Muscle of leg (tissue), 11 donors: Measurements from ENCODE around the gene IMP4. TPM values are rescaled to one million over a fixed set of nuclear protein-coding genes. Genes with fewer than 3 reads are reported as not detected.

ENCODE experiments used
- DNase-seq: peaks from one replicate; pipeline ENCODE4 v3.0.0; 2013
- H3K27ac ChIP-seq: one replicate; pipeline ENCODE4 v1.5.1; 2013; ENCODE audit warnings: mild to moderate bottlenecking, low read length, control low read depth
- H3K27me3 ChIP-seq: one replicate; pipeline ENCODE4 v1.6.1; 2013; ENCODE audit warnings: low read length; ENCODE audit not compliant: control insufficient read depth, insufficient read depth
- H3K36me3 ChIP-seq: one replicate; pipeline ENCODE4 v1.6.1; 2013; ENCODE audit warnings: low read length; ENCODE audit not compliant: control insufficient read depth, insufficient read depth
- H3K4me1 ChIP-seq: one replicate; pipeline ENCODE4 v1.6.1; 2013; ENCODE audit warnings: low read length; ENCODE audit not compliant: control insufficient read depth, insufficient read depth
- H3K4me3 ChIP-seq: one replicate; pipeline ENCODE4 v1.5.1; 2013; ENCODE audit warnings: low read length, control low read depth
- H3K9me3 ChIP-seq: replicated peaks from 2 replicates; pipeline ENCODE4 v1.6.1; 2013; ENCODE audit warnings: low read depth, low read length; ENCODE audit not compliant: control insufficient read depth
- WGBS: methylation state at CpG from one replicate; pipeline ENCODE4 v1.1.5; 2013; ENCODE audit warnings: missing lambda C conversion rate; ENCODE audit not compliant: insufficient coverage; 5-methylcytosine and 5-hydroxymethylcytosine counted together
- polyA plus RNA-seq, 8 donors: library from polyadenylated mRNA; unstranded; fragments of 120-200 nt; gene quantifications; one replicate each; pipeline versions ENCODE4 v1.2.1 to v1.2.3, GENCODE V29; 2013; ENCODE audit warnings: inconsistent platforms in 1 of 8, low replicate concordance in 1 of 8; ENCODE audit not compliant: insufficient read length in 8 of 8, insufficient read depth in 1 of 8
- total RNA-seq: library from RNA; stranded (reverse); fragments of 120-200 nt; gene quantifications from one replicate; pipeline ENCODE4 v1.2.4, GENCODE V29; 2013

Gene IMP4
- total and polyA plus RNA-seq, 9 donors = 38.0 to 45.8 (median 44.1) TPM

DNA sequence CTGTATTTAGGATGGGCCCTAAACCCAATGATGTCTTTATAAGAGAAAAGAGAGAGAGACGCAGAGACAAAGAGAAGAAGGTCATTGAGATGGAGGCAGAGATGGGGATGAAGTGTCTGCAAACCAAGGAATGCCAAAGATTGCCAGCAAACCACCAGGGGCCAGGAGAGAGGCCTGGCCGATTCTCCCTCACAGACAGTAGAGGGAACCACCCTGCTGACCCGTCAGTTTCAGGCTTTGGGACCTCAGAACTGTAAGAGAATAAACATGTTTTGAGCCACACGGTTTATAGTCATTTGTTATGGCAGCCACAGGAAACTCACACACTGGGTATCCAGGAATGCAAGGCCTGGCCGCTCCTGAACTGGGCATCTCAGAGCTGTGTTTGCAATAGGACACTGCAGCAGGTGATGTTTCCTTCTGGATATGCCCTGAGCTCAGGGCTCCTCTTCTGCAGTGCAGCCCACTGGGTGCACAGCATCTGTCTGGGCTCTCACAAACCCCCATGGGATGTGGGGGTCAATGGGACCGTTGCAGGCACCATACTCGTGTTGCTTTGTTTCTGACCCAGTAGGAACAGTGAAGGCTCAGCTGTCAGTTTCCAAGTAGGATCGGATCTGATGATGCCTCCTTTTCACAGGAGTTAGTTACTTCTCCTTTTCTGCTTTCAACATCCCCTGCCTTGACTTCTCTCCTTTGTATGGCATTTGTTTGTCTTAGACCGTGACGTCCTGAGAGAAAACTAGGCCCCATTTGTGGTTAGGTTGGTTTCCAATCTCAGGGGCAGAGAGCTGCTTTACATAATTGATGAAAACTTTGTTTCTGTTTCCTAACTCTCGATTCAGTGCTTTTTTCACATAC lies 34.0 kb downstream of the IMP4 start:
- H3K4me1 ChIP-seq = peaks cover 15% of the 10 kb centered on the region
- no peak overlapping the region for H3K4me3 ChIP-seq
- DNase-seq = no peak
- H3K9me3 ChIP-seq = no peaks in the 10 kb centered on the region
- H3K27me3 ChIP-seq = no peaks in the 10 kb centered on the region
- whole genome bisulfite sequencing = 62% methylated on average over 5 of the region's 11 CpGs
- no peak overlapping the region for H3K27ac ChIP-seq
- peaks cover 15% of the 10 kb centered on the region for H3K36me3 ChIP-seq

DNA sequence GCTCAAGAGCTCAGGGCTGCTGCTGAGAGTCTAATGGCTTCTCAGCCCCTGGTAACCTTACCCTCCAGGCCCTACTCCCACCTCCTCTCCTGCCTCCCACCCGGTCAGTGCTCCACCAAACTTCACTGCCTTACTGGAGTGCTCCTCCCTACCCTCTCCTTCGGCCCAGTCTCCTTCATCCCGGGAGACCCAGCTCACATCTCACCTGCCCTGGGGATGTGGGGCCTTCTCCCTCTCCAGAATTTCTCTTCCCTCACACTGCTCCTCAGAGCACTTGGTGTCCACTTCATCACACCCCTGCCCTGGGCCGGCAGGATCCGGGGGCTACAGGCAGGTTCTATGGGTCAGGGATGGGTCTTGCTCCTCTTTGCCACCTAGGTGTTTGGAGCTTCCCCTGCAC lies 34.8 kb downstream of the IMP4 start:
- Histone ChIP-seq H3K27ac (no peak overlapping the region), H3K9me3 (no peaks in the 10 kb centered on the region), H3K4me3 (no peak overlapping the region), H3K4me1 (peaks cover 12% of the 10 kb centered on the region), H3K36me3 (peaks cover 18% of the 10 kb centered on the region), H3K27me3 (no peaks in the 10 kb centered on the region)
- DNase-seq = no peak
- 74% methylated on average over 5 of the region's 5 CpGs for WGBS

DNA sequence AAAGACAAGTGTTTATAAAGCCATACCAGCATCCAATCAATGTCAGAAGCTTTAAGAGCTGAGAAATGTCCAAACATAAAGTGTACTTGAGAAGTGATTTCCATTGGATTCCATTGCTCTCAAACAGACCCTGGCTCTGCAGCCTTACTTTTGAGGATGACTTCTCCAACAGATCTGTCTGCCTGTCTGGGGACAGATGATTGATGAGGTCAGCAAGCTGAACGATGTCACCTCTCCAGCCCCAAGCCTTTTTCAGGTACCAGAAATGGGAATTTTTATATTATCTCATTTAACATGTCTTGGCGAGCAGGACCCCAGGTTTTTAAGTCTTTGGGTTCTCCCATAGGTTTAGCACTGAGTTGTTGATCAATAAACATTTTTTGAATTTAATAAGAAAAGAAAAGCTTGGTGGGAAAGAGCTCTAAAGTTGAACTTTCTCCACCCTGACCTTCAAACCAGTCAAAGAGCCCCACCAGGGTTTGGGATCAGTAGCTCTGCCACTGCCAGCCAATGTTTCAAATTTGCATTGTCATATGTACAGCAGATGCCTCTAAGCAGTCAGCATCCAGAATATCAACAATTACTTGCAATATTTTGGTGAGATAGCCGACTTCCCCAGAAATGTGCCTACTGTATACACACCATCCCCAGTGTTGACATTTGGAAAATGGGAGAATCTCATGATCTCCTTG lies 35.7 kb downstream of the IMP4 start:
- peaks cover 4% of the 10 kb centered on the region for H3K4me1 ChIP-seq
- no peak overlapping the region for H3K27ac ChIP-seq
- no peak overlapping the region for H3K4me3 ChIP-seq
- H3K27me3 ChIP-seq = no peaks in the 10 kb centered on the region
- DNase-seq = no peak
- WGBS = no CpG with 5 or more reads among the region's 3 CpGs
- H3K9me3 ChIP-seq = no peaks in the 10 kb centered on the region
- peaks cover 19% of the 10 kb centered on the region for H3K36me3 ChIP-seq

DNA sequence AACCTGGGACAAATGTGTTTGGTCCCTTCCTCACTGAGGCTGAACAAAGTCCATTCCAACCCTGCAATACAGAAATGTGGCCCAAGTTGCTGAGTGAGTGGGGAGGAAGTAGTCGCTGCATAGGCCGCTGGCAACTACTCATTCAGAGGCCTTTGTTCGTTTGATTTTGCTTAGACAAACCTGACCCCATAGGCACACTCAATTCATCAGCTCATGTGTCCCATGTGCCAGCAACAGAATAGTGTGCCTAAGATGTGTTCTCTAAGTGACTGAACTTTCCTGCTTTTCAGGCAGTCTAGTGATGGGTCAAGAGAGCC lies 36.2 kb downstream of the IMP4 start:
- H3K27me3 ChIP-seq = no peaks in the 10 kb centered on the region
- H3K36me3 ChIP-seq = peaks cover 19% of the 10 kb centered on the region
- no peak for DNase-seq
- H3K4me1 ChIP-seq = no peaks in the 10 kb centered on the region
- no peaks in the 10 kb centered on the region for H3K9me3 ChIP-seq
- no peak overlapping the region for H3K4me3 ChIP-seq
- WGBS = no CpG with 5 or more reads among the region's 3 CpGs
- no peak overlapping the region for H3K27ac ChIP-seq

DNA sequence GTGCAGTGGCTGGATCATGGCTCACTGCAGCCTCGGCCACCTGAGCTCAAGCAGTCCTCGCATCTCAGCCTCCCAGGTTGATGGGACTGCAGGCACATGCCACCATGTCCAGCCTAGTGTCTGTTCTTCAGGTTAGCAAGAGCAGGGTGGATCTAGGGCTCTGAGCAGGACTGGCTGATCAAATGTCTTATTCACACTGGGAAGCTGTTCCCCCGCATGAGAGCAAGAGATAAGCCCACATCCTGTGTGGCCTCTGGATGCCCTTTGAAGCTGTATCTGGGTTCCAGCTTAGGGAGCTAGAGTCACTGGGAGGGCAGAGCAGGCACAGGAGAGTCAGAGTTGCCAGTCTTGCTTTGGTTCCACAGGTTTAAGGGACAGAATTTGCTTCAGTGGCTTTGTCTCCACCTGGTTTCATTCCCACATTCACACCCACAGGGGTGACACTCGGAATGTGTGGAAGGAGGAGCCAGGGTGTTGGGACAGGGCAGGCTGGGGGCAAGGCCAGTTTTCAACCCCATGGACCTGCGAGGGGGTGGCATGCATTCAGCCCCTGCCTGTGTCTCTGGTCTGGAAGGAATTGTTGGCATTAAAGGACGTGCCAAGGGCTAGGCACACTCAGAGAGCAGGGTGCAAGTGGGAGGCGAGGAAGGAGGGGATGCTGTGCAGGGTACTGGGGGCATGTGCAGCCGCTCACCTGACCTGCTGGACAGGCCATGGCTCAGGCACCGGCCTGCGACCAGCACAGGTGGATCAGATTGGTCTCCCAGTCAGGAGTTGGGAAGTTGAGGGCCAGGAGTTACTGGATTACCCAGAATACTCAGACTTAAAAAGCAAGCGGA lies 37.6 kb downstream of the IMP4 start:
- peaks cover 17% of the 10 kb centered on the region for H3K36me3 ChIP-seq
- H3K4me1 ChIP-seq = no peaks in the 10 kb centered on the region
- no peaks in the 10 kb centered on the region for H3K9me3 ChIP-seq
- DNase-seq = no peak
- no peak overlapping the region for H3K4me3 ChIP-seq
- H3K27ac ChIP-seq = no peak overlapping the region
- no peaks in the 10 kb centered on the region for H3K27me3 ChIP-seq
- WGBS = 85% methylated on average over 8 of the region's 11 CpGs

DNA sequence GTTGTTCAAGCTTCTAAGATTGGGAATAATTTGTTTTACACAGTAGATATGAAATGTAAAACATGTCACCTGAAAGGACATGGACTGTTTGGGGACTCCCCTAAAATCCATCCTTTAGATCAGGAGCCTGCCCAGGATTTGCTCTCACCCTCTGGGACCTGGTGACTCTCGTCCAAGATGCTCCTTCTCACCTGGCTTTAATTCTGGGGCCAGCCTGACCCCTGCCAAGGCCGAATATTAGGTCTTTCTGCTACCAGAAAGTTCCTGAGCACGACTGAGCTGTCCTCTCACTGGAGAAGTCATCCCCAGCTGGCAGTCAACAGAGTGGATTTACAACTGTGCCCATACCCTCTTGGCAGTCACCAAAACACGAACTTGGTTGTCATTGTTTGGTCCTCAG lies 38.4 kb downstream of the IMP4 start:
- no peak for DNase-seq
- WGBS = 84% methylated on average over 4 of the region's 4 CpGs

DNA sequence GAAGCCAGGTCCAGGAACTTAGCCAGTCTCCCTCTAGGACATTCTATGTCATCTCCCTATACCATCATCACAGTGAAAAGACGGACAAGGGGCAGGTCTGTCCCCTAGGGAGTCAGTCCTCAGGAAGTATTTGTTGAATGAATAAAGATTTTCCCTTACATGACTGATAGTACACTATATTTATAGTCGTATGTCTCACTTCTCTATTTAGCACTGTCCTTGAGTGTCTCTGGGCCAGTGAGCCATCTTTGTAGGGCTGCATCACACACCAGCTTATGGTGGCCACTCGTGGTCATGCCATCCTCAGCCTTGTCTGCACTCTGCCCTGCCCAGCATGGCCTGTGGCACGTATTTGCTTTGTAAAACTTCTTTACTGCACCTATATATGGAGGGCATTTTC lies 38.9 kb downstream of the IMP4 start:
- Histone ChIP-seq H3K36me3 (peaks cover 6% of the 10 kb centered on the region), H3K9me3 (no peaks in the 10 kb centered on the region), H3K4me3 (no peak overlapping the region), H3K27ac (no peak overlapping the region), H3K27me3 (no peaks in the 10 kb centered on the region), H3K4me1 (peaks cover 3% of the 10 kb centered on the region)
- DNase-seq = no peak
- WGBS = 86% methylated on average over 1 of the region's 4 CpGs

More for the DNA sequence above, 38.4 kb downstream of the IMP4 start:
- peaks cover 9% of the 10 kb centered on the region for H3K36me3 ChIP-seq
- H3K27ac ChIP-seq = no peak overlapping the region
- H3K9me3 ChIP-seq = no peaks in the 10 kb centered on the region
- H3K27me3 ChIP-seq = no peaks in the 10 kb centered on the region
- H3K4me3 ChIP-seq = no peak overlapping the region
- H3K4me1 ChIP-seq = no peaks in the 10 kb centered on the region

DNA sequence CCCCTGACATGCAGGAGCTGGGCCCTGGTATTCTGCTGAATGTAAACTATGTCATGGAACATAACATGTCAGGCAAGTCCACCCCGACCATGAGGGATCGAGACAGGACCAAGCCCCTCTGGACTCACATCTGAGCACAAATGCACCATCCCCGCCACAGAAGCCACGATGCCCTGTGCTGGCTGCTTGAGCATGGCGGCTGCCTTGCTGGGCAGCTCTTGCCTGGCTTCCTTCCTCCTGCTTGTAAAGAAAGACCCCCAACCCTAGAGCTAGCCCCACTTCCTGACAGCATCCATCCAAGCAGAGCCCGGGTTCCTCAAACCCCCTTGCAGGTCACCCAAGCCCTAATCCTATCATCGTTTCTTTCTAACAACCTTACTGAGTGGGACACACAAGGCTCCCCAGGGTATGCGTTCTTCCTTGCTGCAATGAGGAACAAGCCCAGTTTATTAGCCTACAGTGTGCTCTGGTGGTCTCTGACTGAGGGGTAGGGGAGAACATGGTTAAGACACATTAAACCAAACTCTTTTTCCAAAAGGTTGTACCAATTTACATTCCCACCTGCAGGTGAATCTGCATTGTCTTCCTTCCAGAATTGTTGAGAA lies 39.7 kb downstream of the IMP4 start:
- 89% methylated on average over 4 of the region's 8 CpGs for WGBS
- Histone ChIP-seq H3K27ac (no peak overlapping the region), H3K4me3 (no peak overlapping the region), H3K4me1 (peaks cover 3% of the 10 kb centered on the region), H3K36me3 (peaks cover 4% of the 10 kb centered on the region), H3K27me3 (no peaks in the 10 kb centered on the region), H3K9me3 (no peaks in the 10 kb centered on the region)
- no peak for DNase-seq

DNA sequence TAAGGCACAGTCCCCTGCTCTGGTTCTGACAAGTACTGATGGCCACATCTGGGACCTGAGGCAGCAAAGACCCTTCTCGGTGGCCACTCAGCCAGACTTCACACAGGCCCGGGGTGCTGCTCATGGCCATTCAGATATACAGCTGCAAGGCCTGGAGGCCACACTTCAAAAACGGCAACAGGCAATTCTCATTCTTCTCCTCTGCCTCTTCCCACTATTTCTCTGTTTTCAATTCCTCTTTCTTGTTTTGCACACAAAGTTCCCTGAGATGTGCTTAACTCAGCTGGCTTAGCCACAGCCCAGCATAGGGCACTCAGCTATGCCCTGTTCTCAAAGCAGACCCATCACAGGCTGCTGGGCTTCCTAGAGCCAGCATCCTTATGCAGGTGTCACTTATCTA lies 43.0 kb downstream of the IMP4 start:
- H3K4me1 ChIP-seq = peaks cover 6% of the 10 kb centered on the region
- H3K27ac ChIP-seq = no peak overlapping the region
- no peak overlapping the region for H3K4me3 ChIP-seq
- H3K36me3 ChIP-seq = peaks cover 4% of the 10 kb centered on the region
- DNase-seq = peak; percentile 45
- WGBS = 62% methylated on average over 3 of the region's 3 CpGs
- H3K27me3 ChIP-seq = no peaks in the 10 kb centered on the region
- H3K9me3 ChIP-seq = no peaks in the 10 kb centered on the region

DNA sequence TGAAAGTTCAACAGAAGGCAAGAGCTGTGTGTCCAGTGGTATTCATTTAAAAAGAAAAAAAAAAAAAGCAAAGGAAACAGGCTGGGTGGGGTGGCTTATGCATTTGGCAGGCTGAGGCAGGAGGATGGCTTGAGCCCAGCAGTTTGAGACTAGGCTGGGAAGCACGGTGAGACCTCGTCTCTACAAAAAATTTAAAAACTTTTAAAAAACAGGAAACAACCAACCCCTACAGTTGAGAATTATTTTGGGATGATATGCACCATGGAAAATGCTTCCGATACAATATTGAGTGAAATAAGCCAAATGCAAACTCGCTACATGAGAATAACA lies 44.3 kb downstream of the IMP4 start:
- no peaks in the 10 kb centered on the region for H3K27me3 ChIP-seq
- no peak overlapping the region for H3K4me3 ChIP-seq
- H3K36me3 ChIP-seq = peaks cover 4% of the 10 kb centered on the region
- H3K4me1 ChIP-seq = peaks cover 12% of the 10 kb centered on the region
- DNase-seq = peak; percentile 72
- no peaks in the 10 kb centered on the region for H3K9me3 ChIP-seq
- H3K27ac ChIP-seq = no peak overlapping the region
- WGBS = no CpG with 5 or more reads among the region's 4 CpGs
